Measurements from ENCODE around the gene WWOX.

DNA sequence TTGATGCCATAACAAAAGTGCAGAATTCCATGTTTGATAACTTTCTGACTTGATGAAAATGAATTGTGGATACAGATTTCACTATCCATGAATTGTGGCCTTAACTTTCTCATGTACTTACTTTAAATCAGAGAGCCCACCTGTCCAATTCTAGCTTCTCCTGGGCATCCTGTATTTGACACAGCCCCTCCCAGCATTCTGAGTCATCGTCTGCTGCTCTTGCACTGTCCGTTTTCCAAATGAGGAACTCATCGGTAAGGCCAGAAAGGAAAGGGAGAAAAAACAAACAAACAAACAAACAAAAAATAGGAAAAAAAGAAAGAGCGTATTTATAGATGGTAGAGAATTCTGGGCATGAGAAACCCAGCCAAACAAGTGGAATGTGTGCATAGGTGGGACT, 361.6 kb downstream of the WWOX start:
- TF ChIP-seq EP300 (conservative IDR thresholded peaks at IDR 0.05; ENCODE audit: poor library complexity, severe bottlenecking), result no peak
- TF ChIP-seq CTCF (IDR thresholded peaks at IDR 0.05; ENCODE audit: poor library complexity, severe bottlenecking), result no peak
- TF ChIP-seq RAD21 (conservative IDR thresholded peaks at IDR 0.05), result no peak
- TF ChIP-seq EZH2 (IDR thresholded peaks at IDR 0.05; ENCODE audit: borderline replicate concordance, insufficient read depth, low read length, poor library complexity, severe bottlenecking), result no peak
- no peak for TF ChIP-seq SMC3 (conservative IDR thresholded peaks at IDR 0.05; ENCODE audit: poor library complexity)
- no peak for TF ChIP-seq POLR2AphosphoS5 (IDR thresholded peaks at IDR 0.05)
- TF ChIP-seq, protein P1, sequence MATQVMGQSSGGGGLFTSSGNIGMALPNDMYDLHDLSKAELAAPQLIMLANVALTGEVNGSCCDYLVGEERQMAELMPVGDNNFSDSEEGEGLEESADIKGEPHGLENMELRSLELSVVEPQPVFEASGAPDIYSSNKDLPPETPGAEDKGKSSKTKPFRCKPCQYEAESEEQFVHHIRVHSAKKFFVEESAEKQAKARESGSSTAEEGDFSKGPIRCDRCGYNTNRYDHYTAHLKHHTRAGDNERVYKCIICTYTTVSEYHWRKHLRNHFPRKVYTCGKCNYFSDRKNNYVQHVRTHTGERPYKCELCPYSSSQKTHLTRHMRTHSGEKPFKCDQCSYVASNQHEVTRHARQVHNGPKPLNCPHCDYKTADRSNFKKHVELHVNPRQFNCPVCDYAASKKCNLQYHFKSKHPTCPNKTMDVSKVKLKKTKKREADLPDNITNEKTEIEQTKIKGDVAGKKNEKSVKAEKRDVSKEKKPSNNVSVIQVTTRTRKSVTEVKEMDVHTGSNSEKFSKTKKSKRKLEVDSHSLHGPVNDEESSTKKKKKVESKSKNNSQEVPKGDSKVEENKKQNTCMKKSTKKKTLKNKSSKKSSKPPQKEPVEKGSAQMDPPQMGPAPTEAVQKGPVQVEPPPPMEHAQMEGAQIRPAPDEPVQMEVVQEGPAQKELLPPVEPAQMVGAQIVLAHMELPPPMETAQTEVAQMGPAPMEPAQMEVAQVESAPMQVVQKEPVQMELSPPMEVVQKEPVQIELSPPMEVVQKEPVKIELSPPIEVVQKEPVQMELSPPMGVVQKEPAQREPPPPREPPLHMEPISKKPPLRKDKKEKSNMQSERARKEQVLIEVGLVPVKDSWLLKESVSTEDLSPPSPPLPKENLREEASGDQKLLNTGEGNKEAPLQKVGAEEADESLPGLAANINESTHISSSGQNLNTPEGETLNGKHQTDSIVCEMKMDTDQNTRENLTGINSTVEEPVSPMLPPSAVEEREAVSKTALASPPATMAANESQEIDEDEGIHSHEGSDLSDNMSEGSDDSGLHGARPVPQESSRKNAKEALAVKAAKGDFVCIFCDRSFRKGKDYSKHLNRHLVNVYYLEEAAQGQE (IDR thresholded peaks at IDR 0.05; ENCODE audit: borderline replicate concordance), result no peak
- no peak for TF ChIP-seq TAF1 (IDR thresholded peaks at IDR 0.05; ENCODE audit: low read depth)

Measured in neural cell (in vitro differentiated cells).